GM12801 (cell line): ENCODE data around the gene MUC13.

ENCODE experiments used
- TF ChIP-seq, protein P1 (sequence below): IDR thresholded peaks from one replicate; pipeline ENCODE4 v1.5.1; 2011; ENCODE audit warnings: control low read depth; ENCODE audit not compliant: insufficient read length; ENCODE audit errors: extremely low read depth

The MUC13 gene

DNA sequence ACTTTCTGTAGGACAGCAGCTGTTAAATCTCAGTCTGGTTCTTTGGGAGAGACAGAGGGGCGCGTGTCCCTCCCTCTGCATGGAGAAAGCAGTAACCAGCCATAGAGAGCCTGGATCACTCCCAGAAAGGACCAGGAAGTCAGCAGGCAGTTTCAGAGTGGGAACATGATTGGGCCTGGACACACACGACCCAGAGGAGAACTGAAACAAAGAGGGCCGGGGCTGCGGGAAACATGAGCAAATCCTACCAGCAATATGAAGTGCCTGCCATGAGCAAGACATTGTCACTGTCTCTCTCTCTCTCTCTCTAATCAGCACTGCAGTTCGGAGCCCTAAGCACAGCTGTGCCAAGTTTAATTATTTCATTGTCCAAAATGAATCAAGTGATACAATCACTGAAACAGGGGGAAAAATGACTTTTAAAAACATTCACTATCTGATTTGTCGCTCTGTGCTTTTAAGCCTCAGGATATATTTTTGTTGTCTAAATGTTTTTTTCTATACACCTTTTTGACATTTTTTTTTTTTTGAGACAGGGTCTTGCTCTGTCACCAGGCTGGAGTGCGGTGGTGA, 17.6 kb downstream of the MUC13 start:
- TF ChIP-seq, protein P1, sequence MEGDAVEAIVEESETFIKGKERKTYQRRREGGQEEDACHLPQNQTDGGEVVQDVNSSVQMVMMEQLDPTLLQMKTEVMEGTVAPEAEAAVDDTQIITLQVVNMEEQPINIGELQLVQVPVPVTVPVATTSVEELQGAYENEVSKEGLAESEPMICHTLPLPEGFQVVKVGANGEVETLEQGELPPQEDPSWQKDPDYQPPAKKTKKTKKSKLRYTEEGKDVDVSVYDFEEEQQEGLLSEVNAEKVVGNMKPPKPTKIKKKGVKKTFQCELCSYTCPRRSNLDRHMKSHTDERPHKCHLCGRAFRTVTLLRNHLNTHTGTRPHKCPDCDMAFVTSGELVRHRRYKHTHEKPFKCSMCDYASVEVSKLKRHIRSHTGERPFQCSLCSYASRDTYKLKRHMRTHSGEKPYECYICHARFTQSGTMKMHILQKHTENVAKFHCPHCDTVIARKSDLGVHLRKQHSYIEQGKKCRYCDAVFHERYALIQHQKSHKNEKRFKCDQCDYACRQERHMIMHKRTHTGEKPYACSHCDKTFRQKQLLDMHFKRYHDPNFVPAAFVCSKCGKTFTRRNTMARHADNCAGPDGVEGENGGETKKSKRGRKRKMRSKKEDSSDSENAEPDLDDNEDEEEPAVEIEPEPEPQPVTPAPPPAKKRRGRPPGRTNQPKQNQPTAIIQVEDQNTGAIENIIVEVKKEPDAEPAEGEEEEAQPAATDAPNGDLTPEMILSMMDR = no peak

DNA sequence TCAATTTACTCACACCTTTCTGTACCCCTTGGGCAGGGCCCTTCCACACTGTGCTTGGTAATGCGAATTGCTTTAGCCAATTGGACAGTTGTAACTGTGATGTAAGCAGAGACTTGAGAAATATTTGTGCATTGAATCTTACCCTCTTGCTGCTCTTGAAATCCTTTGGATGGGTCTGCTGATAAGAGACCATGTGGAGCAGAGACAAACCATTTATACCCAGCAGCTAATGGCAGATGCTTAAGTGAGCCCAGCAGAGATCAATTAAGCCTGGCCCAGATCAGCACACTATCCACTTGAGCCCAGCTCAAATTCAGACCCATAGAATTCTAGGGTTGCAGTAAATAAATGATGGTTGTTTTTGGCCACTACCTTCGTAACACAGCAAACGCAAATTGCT, 19.3 kb downstream of the MUC13 start:
- TF ChIP-seq, protein P1 = no peak

DNA sequence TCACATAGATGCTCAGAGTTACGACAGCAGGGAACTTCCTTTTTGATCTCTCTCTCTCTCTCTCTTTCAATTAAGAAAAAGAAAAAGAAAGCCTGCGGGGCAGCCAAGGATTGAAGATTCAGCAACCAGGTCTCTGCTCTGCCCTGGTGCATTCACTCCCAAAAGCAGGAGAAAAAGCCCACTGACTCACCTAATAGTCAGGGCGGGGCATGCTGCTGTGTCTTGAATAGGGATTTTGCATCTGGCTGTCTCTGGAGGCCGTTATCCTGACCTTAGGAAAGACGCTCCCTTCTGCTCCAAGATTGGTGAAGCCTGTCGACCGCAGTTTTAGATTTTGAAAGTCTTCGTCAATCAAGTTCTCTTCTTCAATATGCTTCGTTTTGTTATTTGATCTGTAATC, 26.6 kb downstream of the MUC13 start:
- TF ChIP-seq, protein P1 = no peak

DNA sequence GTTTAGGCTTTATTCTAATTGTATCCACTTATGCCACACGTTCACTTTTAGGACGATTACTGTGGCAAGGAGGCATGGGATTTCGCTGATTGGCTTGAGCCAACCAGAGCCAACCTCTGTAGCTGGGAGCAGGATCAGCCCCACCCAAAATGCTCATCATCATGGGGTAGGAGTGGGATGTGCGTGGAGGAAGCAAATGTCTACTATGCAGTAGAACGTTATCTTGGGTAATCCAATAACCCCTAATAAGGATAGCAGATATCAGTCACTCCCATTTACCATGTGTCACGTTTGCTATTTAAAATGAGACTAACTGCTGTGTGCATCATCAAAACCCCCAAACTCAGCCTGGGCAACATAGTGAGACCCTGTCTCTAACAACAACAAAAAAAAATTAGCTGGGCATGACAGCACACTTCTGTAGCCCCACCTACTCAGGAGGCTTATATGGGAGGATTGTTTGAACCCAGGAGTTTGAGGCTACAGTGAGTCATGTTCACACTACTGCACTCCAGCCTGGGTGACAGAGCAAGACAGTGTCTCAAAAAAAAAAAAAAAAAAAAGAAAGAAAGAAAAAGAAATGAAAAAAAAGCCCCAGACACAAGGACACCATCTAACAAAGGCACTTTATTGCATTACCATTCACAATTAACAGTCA, 29.6 kb downstream of the MUC13 start:
- TF ChIP-seq, protein P1 = no peak

DNA sequence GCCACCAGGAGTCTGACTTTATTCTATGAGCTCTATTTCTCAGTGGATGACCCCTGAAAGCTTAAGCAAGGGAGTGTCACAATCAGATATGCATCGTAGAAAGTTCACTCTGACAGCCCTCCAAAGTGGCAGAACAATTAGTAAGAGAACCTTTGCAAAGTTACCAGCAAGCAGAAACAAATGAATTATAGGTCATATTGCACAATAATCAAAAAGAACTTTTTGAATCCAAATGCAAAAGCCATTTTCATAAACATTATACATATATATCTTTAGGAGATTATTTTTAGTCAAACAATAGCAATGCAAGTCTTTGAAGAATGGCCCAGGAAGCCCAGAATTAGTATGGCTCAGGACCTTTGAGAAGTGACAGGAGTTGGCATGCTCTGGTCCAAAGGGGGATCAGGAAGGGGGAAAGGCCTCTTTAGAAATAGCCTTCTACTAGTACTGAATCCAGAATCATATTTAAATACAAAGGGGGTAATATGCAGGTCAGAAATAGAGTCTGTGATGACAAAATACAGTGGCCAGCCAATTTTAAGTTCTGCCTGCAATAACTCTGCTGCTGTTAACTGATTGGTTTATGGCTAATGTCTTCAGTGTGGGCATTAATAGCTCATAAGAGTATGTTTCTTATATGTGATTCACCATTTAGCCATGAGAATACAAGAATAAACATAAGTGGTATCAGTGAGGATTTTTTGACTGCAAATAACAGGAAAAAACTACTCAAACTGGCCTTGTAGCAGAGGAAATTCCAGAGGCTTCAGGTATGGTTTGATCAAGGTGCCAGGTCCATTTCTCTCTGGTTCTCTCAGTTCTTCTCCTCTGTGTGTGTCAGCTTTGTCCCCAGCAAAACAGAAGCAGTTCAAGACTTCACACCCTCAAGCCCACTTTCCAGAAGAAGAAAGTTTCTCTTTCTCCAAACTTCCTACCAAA, 30.4 kb downstream of the MUC13 start:
- TF ChIP-seq, protein P1 = no peak

DNA sequence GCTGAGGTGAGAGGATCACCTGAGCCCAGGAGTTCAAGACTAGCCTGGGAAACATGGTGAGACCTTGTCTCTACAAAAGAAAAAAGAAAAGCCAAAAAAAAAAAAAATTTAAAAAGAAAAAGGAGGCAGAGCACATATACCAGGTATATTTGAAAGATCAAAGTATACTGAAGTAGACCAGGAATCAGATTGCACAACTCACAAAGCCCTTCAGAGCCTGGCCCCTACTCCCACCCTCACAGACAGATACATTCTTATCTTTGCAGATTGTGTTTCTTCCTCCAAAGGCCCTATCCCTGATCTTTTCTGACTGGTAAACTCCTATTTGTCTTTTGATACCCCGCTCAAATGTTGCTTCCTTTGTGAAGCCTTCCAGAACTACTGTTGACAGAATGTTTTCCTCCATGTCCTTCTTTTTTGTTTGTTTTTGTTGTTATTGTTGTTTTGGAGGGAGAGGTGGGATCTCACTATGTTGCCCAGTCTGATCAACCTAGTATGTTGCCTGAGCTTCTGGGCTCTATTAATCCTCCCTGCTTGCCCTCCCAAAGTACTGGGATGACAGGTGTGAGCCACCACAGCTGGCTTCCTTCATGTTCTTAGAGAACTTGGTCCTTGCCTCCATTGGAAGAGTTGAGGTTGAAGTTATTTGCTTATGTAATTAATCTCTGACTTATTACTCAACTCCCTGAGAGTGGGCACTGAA, 37.6 kb downstream of the MUC13 start:
- TF ChIP-seq, protein P1 = no peak

DNA sequence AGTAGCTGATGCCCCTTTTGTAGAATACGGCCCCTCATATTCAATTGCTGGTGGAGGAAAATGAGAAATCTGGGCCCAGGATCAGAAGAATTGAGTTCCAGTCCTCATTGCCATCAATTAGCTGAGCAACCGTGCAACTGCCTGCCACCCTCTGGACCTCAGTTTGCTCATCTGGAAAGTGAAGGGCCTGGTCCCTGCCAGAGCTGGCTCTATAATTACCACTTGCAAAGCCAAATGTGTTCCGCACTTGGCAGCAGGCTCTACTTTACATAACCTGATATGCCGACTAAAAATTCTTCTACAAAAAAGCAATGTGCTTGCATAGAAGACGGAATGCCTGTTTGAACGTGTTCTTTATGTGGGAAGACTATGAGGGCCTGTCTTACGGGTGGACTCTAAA, 38.8 kb downstream of the MUC13 start:
- TF ChIP-seq, protein P1 = no peak
